ENCODE results near the gene FLAD1.

FLAD1 gene

DNA sequence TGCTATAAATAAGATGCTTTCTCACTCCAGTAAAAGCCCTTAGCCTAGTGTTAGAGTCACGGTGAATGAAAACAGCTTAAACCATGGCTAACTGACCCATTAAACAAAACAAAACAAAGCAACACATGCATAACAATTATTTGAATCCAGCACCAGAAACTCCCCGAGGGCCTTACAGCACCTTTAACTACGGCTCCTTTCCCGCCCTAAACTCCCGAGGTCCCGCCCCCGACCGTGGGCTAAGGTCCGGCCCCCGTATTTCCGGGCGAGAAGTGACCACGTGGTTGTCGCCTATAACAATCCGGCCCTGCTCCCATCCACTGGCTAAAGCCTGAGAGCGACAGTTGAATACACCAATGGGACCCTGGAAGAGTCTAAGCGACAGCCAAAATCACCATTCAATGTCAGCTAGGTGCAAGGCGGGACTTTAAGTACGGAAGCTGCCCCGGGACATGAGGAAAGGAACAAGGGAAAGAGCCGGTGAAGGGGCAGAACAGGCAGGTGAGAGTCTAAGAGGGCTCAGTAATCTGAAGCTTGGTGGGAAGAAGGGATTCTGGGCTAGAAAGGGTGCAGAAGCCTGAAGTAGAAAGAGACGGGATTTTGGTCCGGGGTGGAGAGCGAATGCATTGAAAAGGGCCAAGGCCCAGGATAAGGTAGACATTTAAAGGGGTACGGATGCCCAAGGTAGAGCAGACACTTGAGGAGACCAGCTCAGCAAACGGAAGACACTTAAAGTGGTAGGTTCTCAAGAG lies at the start of gene FLAD1:
TSS of gene FLAD1 (plus strand) at position 448 of the 752 bp plus-strand sequence. CDS start 351 bp downstream, outside the sequence.
- peak; percentile 100 for DNase-seq

GRCh38 chr1:154934358-154934948 lies 48.7 kb upstream of the FLAD1 start:
- no peak for DNase-seq

DNA sequence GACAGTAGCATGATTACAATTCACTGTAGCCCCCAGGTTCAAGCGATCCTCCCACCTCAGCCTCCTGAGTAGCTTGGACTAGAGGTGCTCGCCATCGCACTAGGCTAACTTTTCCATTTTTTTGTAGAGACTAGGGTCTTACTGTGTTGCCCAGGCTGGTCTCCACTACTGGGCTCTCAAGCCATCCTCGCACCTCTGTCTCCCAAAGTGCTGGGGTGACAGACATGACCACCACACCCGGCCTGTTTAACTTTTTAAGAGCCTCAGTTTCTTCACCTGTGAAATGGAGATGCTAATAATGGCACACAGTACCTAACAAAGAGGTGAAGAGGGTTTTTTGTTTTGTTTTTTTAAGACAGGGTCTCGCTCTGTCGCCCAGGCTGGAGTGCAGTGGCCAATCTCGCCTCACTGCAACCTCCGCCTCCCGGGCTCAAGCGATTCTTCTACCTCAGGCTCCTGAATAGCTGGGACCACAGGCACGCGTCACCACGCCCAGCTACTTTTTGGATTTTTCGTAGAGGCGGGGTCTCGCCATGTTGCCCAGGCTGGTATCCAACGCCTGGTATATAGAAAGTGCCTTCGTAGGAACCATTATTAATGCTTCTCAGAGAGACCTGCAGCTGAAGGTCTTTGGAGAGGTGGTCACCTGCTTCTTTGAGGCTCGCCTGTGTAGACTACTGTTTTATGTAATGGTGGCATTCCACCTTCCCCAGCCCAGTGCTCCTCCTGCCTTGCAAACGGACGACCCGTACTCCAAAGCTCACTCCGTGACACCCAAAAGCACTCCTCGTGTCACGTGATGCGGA lies 47.2 kb upstream of the FLAD1 start:
- no peak for DNase-seq

- DNase-seq: peak; percentile 99
Measured at GRCh38 chr1:154936555-154937084, 46.5 kb upstream of the FLAD1 start, which contains the start of gene PMVK. Gene PMVK, minus strand, starts transcription at chr1:154936719. Its CDS starts 34 bp downstream, at chr1:154936685.

- DNase-seq: peak; percentile 93
Measured at GRCh38 chr1:154937085-154937987, 45.8 kb upstream of the FLAD1 start.

- DNase-seq: no peak
Measured at GRCh38 chr1:154937988-154938386, 45.2 kb upstream of the FLAD1 start.

GRCh38 chr1:154938604-154939399 lies 44.3 kb upstream of the FLAD1 start:
- DNase-seq: no peak

GRCh38 chr1:154940213-154940560 lies 43.0 kb upstream of the FLAD1 start:
- DNase-seq: no peak

DNA sequence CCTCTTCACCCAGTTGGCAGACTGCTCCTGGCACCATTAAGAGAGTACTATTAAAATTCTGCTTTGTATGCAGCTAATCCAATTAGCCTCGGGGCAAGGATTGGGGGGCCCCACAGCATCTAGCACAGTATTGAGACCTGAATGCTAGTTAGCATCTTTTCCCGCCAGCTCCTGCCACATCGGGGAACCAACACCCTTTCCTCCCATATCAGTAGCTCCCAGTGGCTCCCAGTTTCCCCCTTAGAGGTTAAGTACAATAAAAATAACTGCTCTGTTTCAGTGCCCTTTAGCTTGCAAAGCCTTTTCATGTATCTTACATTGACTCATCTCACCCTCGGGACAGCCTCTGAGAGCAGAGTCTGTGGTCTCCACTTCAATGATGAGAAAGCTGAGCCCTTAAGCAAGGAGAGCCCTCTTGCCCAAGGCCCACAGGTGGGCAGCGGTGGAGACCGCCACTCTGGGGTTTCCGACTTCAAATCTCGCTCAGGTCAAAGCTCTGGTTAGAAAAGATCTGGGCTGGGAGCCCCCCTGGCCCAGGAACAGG lies 42.4 kb upstream of the FLAD1 start:
- DNase-seq: peak; percentile 58

- DNase-seq: no peak
Measured at GRCh38 chr1:154941333-154942013, 41.7 kb upstream of the FLAD1 start.

DNA sequence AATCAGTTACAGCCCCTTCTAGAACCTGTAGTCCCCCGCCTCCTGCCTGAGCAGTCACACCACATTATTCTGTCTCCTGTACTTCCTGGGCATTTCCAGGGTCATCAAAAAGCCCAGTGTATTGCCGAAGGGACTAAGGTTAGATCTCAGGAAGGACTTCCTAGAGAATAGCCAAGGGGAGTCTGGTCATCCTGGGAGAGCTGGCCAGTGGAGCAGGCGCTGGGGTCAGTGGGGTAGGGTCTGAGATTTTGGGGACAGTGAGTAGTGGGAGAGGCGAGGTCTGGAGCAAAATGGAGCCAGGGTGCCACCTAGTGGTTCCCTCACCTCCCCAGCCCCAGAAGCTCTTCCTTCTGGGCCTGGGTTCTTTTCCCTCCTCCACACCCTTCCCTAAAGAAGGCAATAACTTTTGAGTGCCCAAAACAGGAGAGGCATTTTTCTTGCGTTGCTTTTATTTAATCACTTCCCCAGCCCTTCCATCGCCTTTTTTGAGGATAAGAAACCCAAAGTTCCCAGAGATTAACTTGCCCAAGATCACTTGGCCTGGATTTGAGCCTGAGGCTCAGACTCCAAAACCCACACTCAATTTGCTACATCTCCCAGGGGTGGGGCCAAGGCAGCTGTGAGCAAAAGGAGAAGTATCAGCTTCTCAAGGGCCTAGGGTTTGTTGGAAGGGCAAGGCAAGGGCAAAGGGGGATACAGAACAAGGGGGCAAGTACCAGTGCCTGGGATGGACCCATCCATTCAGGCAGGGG lies 39.3 kb upstream of the FLAD1 start:
- peak; percentile 70 for DNase-seq

GRCh38 chr1:154944401-154945159 lies 38.6 kb upstream of the FLAD1 start:
- no peak for DNase-seq

GRCh38 chr1:154945160-154945961 lies 37.8 kb upstream of the FLAD1 start:
- no peak for DNase-seq

- DNase-seq: no peak
Measured at GRCh38 chr1:154945962-154946850, 36.9 kb upstream of the FLAD1 start.

DNA sequence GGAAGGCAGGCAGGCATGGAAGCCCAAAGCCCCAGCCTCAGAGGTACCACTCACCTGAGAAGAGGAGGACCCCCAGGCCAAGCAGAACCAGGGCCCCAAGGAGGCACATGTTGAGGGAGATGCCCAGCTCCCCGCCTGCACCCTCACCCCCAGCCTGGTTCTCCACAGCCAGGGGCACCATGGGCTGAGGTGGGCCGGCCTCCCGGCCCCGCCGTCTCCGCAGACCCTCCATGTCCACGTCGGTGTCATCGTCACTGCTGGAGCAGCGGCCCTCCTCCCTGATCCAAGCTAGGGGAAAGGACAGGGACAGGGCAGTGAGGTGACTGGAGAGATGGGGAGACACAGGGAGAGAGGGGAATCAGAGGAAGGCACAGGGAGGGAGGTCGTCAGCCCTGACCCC lies 35.1 kb upstream of the FLAD1 start:
- no peak for DNase-seq

GRCh38 chr1:154951901-154952657 lies 31.1 kb upstream of the FLAD1 start:
- DNase-seq: no peak
